ENCODE measurements around the gene UMOD. TPM values are rescaled to one million over a fixed set of nuclear protein-coding genes. Genes with fewer than 3 reads are reported as not detected.

Gene UMOD
- total and polyA plus RNA-seq, 11 donors: not detected

DNA sequence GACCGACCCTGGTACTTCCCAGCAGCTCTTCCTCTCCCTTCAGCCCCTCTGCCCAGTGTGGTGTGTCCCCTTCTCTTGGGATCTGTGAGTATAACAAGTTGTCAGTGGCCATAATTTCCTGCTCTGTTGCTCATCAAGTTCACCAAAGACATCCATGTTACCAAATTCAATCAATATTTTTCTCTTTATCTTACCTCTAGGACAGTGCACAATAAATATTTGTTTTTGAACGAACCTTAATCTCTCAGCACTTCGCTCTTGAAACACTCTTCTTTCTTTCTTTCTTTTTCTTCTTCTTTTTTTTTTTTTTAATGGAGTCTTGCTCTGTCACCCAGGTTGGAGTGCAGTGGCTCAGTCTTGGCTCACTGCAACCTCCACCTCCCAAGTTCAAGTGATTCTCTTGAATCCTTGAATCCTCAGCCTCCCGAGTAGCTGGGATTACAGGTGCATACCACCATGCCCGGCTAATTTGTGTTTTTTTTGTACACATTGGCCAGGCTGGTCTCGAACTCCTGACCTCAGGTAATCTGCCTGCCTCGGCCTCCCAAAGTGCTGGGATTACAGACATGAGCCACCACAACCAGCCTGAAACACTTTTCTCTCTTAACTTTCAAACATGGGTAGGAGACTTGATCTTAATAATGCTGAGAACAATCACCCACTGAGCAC lies 2.7 kb upstream of the UMOD start:
- Histone ChIP-seq H3K36me3 (no peaks in the 10 kb centered on the region), H3K4me3 (no peak overlapping the region), H3K27me3 (peaks cover 0 to 21% (median 0%) of the 10 kb centered on the region in 9 donors), H3K4me1 (no peaks in the 10 kb centered on the region), H3K27ac (no peak overlapping the region), H3K9me3 (no peaks in the 10 kb centered on the region)
- ATAC-seq (no peak), DNase-seq (no peak)
- no peak for TF ChIP-seq POLR2A (IDR thresholded peaks at IDR 0.05)
- no peak for TF ChIP-seq CTCF (IDR thresholded peaks at IDR 0.05)
- intact Hi-C loops (cut with DNase I): no loop called here
- WGBS, 4 donors: 66 to 75% (median 68%) methylated on average over 7 of the region's 7 CpGs

DNA sequence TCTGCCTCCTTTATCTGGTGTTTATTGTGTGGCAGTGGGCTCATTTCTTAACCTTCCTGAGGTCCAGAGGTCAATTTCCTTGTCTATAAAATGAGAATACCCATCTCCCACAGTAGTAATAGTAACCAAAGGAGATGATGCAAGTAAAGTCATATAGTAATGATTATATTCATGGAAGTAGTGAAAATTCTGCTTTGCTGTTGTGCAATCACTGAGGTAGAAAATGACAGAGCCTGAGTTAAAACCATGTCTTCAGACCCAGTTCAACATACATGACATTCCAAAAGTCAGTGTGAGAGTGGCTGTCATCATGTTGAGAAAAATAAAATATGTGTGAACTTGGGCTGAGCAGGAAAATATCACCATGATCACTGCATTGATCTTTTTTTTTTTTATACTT lies 864 bp upstream of the UMOD start:
- no peaks in the 10 kb centered on the region for H3K4me1 ChIP-seq
- H3K36me3 ChIP-seq: no peaks in the 10 kb centered on the region
- intact Hi-C loops (cut with DNase I): no loop called here
- DNase-seq (no peak), ATAC-seq (no peak)
- H3K9me3 ChIP-seq: no peaks in the 10 kb centered on the region
- peaks cover 0 to 37% (median 8%) of the 10 kb centered on the region in 9 donors for H3K27me3 ChIP-seq
- no peak for TF ChIP-seq POLR2A (IDR thresholded peaks at IDR 0.05)
- TF ChIP-seq CTCF (IDR thresholded peaks at IDR 0.05): no peak
- H3K27ac ChIP-seq: no peak overlapping the region
- H3K4me3 ChIP-seq: no peak overlapping the region

GRCh38 chr16:20349615-20350014 lies 2.9 kb downstream of the UMOD start:
- ATAC-seq (no peak), DNase-seq (no peak)
- TF ChIP-seq POLR2A (IDR thresholded peaks at IDR 0.05): no peak
- no peak for TF ChIP-seq CTCF (IDR thresholded peaks at IDR 0.05)
- Histone ChIP-seq H3K36me3 (no peaks in the 10 kb centered on the region), H3K27me3 (peaks cover 0 to 39% (median 13%) of the 10 kb centered on the region in 9 donors), H3K27ac (no peak overlapping the region), H3K4me1 (no peaks in the 10 kb centered on the region), H3K4me3 (no peak overlapping the region), H3K9me3 (no peaks in the 10 kb centered on the region)
- intact Hi-C loops (cut with DNase I): no loop called here
- 75 to 88% (median 77%) methylated on average over 6 of the region's 6 CpGs for WGBS, 4 donors

GRCh38 chr16:20348365-20349185 lies 3.9 kb downstream of the UMOD start:
- 26 to 53% (median 31%) methylated on average over 24 to 77 of the region's 77 CpGs for WGBS, 4 donors
- Histone ChIP-seq H3K27ac (no peak overlapping the region), H3K4me1 (no peaks in the 10 kb centered on the region), H3K27me3 (peaks cover 0 to 39% (median 13%) of the 10 kb centered on the region in 9 donors), H3K9me3 (no peaks in the 10 kb centered on the region), H3K4me3 (no peak overlapping the region), H3K36me3 (no peaks in the 10 kb centered on the region)
- ATAC-seq (peak in 1 of 4 donors; percentile 48), DNase-seq (no peak)
- TF ChIP-seq CTCF (IDR thresholded peaks at IDR 0.05) (no peak), POLR2A (IDR thresholded peaks at IDR 0.05) (no peak)
- intact Hi-C loops (cut with DNase I): no loop called here
